ENCODE results near the gene C14orf180. TPM values are rescaled to one million over a fixed set of nuclear protein-coding genes. Genes with fewer than 3 reads are reported as not detected.

C14orf180 gene
- total and polyA plus RNA-seq, 2 of the 8 experiments (the other 6 are each of a cell fraction or from before 2014, with no cell fraction given), result not detected

DNA sequence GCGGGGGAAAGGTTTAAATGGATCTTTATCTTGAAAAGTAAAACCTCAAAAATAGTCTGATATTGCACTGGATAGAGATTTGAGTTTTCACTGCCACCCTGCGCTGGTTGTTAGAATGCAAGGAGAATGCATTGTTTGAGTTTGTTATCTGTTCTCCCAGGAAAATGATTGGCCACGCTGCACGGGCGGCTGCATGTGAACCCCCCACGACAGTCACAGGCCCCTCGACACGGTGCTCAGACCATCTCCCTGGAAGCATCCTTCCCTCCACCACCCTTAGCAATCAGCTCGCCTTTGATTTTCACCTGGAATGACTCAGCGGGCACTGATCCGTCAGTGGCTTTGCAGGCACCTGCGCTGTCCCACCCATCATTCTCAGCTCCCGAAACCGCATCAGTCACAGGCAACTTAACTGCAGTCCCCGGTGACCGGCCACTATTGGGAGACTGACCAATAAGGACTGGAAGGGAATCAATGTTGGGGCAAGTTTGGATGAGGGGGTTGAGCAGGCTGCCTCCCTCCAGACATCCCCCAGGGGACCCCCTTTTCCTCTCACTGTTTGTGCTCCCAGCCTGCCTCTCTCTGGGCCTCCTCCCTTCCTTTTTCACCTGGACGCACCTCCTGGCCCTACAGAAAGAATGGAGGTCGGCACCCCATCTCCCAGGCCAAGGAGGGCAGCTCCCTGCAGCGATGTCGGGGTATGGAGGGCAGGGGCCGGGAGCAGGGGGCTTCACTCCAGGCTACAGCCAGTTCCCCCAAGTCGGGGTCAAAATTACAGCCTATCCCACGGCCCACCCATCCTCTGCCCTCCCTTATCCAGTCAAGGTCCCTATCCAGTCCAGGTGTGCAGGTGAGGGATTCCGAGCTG is 28.5 kb upstream of the C14orf180 start:
- Histone ChIP-seq H3K9me3 (ENCODE audit: insufficient read depth in 2 of 2, low read depth in 1 of 2, low read length in 1 of 2) (no peaks in the 10 kb centered on the region), H3K79me1 (ENCODE audit: low read depth, low read length) (no peaks in the 10 kb centered on the region), H2BK15ac (ENCODE audit: low read length) (no peak overlapping the region), H2BK5ac (ENCODE audit: low read depth, low read length) (no peak overlapping the region), H3K14ac (ENCODE audit: insufficient read length) (no peak overlapping the region), H3K4ac (replicated peaks; ENCODE audit: insufficient read length, low read depth, low read length) (no peak overlapping the region), H3K27me3 (replicated peaks in 1 of 4; ENCODE audit: control insufficient read depth in 3 of 4, extremely low read depth in 1 of 4, insufficient read depth in 3 of 4, low read length in 3 of 4) (no peaks in the 10 kb centered on the region), H4K8ac (ENCODE audit: extremely low read depth, insufficient read depth, low read length) (no peak overlapping the region), H4K5ac (ENCODE audit: insufficient read length, low read depth, low read length) (no peak overlapping the region), H2AK5ac (ENCODE audit: low read depth, low read length) (no peak overlapping the region), H3K4me3 (ENCODE audit: extremely low read depth in 1 of 4, insufficient read depth in 2 of 4, low read depth in 3 of 4, low read length in 4 of 4) (no peak overlapping the region), H3K27ac (ENCODE audit: low read depth, low read length) (no peak overlapping the region), H3K9ac (replicated peaks in 1 of 4; ENCODE audit: extremely low read depth in 1 of 4, low read depth in 3 of 4, low read length in 3 of 4) (no peak overlapping the region), H4K91ac (replicated peaks; ENCODE audit: insufficient read length, low read length) (no peak overlapping the region), H3K4me2 (ENCODE audit: insufficient read depth in 1 of 2, low read depth in 2 of 2, low read length in 2 of 2) (no peak overlapping the region), H2BK20ac (ENCODE audit: low read length) (no peak overlapping the region), H4K20me1 (replicated peaks in 1 of 2; ENCODE audit: control insufficient read depth in 1 of 2, insufficient read depth in 2 of 2, low read length in 2 of 2) (no peaks in the 10 kb centered on the region), H2AFZ (ENCODE audit: low read length) (no peak overlapping the region), H3K23ac (ENCODE audit: insufficient read length) (no peak overlapping the region), H2BK12ac (ENCODE audit: low read depth, low read length) (no peak overlapping the region), H3K18ac (ENCODE audit: extremely low read depth, low read length) (no peak overlapping the region; the same call in 1 of the 2 replicates), H3K79me2 (ENCODE audit: control insufficient read depth in 1 of 2, insufficient read depth in 2 of 2, low read length in 2 of 2) (no peaks in the 10 kb centered on the region), H3K4me1 (replicated peaks in 1 of 4; ENCODE audit: control insufficient read depth in 3 of 4, insufficient read depth in 4 of 4, low read length in 3 of 4) (peaks cover 0 to 3% (median 1%) of the 10 kb centered on the region in 4 experiments; a peak in 3 of 7 replicates), H3K36me3 (ENCODE audit: control insufficient read depth in 2 of 4, insufficient read depth in 4 of 4, low read length in 3 of 4) (no peaks in the 10 kb centered on the region), H2BK120ac (replicated peaks; ENCODE audit: low read depth, low read length) (no peak overlapping the region), H3K56ac (replicated peaks; ENCODE audit: insufficient read length, low read depth, low read length) (no peak overlapping the region), H3K23me2 (ENCODE audit: low read depth, low read length) (no peaks in the 10 kb centered on the region)
- CTCF ChIA-PET (ENCODE audit: partially characterized antibody), result interaction anchor here (0.6 to 2.8 kb wide), 3 partner anchors 10 to 812 kb away, joined by 3 to 10 read pairs (median 3); no protein-coding TSS in a partner anchor
- 89% methylated on average over 23 of the region's 24 CpGs; no CpG with 5 or more reads in 1 of the 2 experiments for WGBS, 2 experiments (ENCODE audit: extremely low coverage in 1 of 2, insufficient coverage in 1 of 2, insufficient read length in 1 of 2, insufficient replicate concordance in 2 of 2, low coverage in 1 of 2, low lambda C conversion rate in 2 of 2, missing lambda C conversion rate in 1 of 2)
- DNase-seq (ENCODE audit: low read depth in 1 of 2, low spot score in 2 of 2) (no peak), FAIRE-seq (no peak)
- POLR2A ChIA-PET (ENCODE audit: partially characterized antibody), result no interaction called here
- no peak for TF ChIP-seq SP2 (IDR thresholded peaks at IDR 0.05; ENCODE audit: low read length)
- TF ChIP-seq KDM4A (IDR thresholded peaks at IDR 0.05; ENCODE audit: low read depth, low read length, severe bottlenecking), result no peak
